GM21528 (cell line): ENCODE data around the gene ARAP2.
"Not testable (repeated sequence)": the region's sequence is repeated elsewhere in the genome, so short reads cannot be mapped to it uniquely, and the experiment has no call there.

Source experiments
- ATAC-seq: cut with Tn5 transposase; IDR thresholded peaks from one replicate; pipeline ENCODE4 v1.9.1; 2021; ENCODE audit warnings: mild to moderate bottlenecking, moderate library complexity; ENCODE audit not compliant: unreplicated experiment, low FRiP score

ARAP2 gene

GRCh38 chr4:36192922-36193321, 51.4 kb downstream of the ARAP2 start:
- no peak for ATAC-seq

DNA sequence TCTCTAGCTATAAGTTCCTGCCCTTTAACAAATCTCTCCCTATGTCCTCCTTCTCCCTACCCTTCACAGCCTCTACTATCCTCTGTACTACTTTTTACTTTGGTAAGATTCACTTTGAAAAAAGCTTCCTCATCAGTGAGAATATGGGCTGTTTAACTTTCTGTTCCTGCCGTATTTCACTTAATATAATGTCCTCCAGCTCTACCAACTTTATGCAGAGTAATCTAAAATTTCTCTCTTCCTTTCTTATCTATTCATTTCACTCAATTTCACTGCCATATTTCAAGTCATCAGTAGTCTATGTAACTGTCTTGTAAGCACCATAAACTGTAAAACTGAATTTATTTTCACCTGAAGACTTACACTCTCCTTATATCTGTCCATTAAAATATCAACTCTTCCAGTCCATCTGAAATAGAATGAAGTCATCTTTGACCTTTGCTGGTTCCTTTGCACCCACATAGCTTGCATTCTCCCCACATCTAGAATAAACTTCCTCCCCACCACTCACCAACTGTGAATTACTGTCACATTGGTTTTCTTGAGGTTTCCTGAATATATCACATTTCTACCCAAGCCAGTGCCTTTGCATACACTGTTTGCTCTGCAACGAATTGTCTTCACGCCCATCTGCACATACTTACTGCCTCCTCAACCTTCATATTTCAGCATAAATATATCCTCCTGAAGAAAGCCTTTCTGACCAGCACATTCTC, 54.6 kb downstream of the ARAP2 start:
- ATAC-seq: peak; percentile 74

GRCh38 chr4:36187723-36188333, 56.5 kb downstream of the ARAP2 start:
- ATAC-seq: no peak

DNA sequence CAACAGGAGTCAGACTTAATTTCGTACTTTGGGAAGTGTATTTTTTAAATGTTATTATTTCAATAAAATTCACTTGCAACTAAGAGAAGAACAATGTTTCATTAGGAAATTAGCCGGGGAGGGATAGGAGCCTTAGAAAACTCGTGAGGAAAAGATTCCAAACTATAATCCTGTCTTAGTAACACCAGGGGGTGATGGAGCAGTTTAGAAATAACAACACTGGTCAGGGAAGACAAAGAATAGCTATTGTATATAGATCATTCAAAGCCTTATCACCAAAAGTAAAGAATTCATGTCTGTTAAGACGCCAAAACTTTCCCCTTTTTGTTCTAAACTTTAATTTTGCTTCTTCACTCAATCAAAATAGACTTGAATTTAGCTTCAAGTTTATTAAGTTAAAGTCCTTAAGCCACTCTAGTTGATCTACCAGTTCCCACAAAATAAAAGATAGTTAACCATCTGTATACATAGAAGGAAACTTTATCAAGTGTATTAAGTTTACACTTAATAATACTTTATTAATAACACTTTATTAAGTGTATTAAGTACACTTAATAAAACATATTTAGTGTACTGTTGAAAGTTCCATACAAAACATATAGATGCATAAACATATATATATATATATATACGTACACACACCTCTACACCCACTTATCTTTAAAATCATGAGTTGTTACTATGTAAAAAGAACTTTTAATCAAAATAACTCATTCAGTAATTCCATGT, 60.5 kb downstream of the ARAP2 start:
- no peak for ATAC-seq

DNA sequence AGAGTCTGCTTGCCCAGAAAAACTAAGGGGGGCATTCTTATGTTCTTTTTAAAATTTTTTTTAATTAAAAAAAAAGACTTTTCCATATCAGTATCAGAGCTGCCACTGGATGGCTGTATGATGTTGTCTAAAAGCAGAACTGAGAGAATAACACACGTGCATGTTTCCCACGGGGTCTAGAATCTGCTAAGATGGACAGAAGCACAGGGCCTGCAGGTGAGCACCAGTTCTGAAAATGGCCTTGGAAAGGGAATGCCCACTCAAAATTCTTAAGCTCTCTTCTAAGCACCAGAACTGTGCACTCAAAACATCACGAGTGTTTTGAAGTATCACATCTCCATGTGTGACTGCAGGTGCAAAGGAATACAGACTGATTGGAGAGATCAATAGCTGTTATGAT, 61.1 kb downstream of the ARAP2 start:
- ATAC-seq: no peak

- ATAC-seq: not testable (repeated sequence)
These were observed 62.0 kb downstream of the ARAP2 start for GRCh38 chr4:36182315-36182714.

GRCh38 chr4:36180206-36180605, 64.1 kb downstream of the ARAP2 start:
- ATAC-seq: no peak

- no peak for ATAC-seq
These were observed 65.8 kb downstream of the ARAP2 start for GRCh38 chr4:36178484-36178883.

DNA sequence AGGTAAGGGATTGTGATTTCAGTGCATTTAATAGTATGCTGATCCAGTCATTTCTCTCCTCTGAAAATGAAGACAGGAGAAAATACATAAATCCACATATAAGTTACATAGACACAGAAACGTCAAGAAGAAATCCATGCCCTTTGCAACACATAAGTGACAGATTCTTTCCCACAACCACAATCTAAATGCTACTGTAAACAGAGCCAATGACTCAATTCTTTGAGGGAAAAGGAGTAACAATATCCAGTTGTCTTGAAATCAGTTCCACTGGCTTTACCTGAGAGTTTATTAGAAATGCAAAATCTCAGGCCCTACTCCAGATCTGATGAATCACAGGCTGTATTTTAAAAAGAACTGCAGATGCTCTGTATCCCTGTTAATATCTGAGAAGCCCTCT, 66.4 kb downstream of the ARAP2 start:
- ATAC-seq: no peak

DNA sequence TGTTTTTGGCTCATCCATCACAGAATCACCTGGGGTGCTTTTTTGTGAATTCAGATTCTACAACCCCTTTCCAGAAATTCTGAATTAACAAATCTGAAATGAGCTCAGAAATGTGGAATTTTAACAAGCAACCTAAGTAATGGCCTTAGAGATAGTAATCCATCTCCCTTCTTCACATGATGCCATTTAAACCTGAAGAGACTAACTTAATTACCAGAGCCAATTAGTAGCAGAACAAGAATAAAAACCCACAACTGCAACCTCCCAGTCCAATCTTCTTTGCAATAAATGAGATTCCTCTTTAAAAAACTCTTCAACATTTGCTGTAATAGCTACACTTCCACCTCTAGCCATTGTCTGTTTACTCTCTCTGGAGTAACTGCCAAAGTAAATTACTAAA, 69.7 kb downstream of the ARAP2 start:
- no peak for ATAC-seq

DNA sequence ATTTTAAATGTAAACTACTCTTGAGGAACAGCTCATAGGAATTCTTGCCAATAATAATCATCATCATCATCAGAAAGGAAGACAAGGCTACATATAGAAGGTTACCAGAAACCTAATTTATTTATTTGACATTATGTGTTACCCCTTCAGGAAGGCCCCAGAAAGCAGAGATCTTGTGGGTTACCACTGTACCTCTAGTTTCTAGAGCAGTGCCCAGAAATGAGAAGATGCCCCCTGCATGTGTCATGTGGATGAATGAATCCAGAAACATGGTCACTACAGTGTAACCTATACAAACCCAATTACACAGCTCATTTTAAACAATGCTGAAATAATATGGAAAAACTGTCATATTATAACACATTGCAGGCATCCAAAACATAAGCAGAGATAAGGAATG, 70.4 kb downstream of the ARAP2 start:
- ATAC-seq: no peak

DNA sequence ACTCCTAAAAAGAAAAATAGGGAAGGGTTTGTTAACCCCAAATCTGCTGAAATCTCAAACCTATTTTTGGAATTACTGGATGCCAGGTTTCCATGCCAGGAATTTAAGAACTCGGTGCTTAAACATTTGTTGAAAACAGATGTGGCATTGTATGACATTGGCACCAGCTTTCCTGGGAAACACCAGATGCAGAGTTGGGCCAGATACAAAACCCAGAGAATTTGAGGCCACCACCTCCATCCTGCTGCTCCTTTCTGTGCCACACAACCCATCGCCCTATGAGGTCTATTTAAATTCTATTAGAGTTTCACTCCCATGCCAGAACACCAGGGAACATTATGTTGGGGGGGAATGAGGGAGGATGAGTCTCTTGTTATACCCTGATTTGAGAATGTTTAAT, 71.7 kb downstream of the ARAP2 start:
- no peak for ATAC-seq

DNA sequence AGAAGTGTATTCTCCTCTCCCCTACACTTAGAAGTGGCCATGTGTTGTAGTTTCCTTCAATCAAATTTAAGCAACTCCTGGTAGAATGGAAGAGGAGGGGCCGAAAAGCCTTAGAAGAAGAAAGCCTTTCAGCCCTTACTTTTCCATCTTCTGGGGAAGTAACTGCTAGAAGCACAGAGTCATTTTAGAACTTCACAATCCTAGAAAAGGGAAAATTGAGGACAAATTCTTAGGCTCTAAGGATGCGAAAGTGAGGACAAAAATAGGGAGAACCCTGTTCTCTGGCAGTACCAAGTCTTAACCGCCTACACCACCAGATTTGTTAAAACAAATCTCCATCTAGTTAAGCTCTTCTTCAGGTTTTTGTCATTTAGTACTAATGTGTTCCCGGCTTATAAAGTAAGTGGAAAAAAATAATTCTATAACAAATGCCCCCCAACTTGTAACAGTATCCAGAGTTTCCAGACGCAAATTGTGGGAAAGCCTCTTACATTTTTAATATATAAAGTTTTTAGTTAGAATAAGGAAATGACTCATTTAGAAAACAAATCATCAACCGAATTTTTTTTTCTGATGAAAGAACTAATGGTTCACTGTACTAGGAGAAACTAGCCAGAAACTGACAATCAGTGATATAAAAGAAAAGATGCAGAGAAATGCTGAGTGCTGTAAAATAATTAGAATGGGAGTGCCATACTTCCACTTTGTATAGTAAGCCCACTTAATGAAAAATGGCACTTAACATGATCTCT, 76.0 kb downstream of the ARAP2 start:
- ATAC-seq: no peak

DNA sequence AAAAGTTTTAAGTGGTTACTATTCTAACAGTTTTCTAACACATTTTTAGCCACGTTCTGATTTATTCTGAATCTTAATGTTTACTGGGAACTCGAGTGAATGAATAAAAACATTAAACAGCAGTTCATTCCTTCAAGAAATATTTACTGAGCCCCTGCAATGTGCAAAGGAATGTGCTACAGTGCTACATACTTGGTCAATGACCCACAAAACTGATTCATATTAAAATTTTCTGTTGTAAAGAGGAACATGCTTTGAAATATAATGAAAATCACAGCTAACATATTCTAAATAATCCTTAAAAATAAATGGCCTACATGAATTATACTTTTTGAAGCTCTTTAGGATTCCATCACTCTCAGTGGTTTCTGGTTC, 78.7 kb downstream of the ARAP2 start:
- ATAC-seq: no peak

- ATAC-seq: no peak
These were observed 79.2 kb downstream of the ARAP2 start for GRCh38 chr4:36164900-36165630.

GRCh38 chr4:36163198-36163597, 81.1 kb downstream of the ARAP2 start:
- peak; percentile 59 for ATAC-seq

DNA sequence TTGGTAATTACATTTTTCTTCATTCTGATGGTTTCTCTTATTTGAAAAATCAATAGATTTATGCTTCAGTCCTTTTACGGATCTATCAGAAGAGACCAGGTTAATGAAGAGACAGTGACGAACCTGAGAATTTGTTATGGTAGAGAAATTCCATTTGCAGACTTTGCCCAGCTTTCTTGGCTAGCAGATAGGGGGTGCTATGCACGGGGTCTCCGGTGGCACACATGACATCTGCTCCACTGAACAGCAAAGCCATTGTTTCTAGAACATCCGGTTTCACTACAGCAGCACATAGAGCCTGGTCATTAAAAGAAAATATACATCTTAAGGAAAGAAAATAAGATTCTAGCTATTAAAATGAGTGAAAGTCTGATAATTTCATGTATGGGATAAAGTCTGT, 85.1 kb downstream of the ARAP2 start:
- ATAC-seq: no peak

GRCh38 chr4:36152735-36153134, 91.6 kb downstream of the ARAP2 start:
- no peak for ATAC-seq

GRCh38 chr4:36142504-36142903, 101.8 kb downstream of the ARAP2 start:
- ATAC-seq: no peak

DNA sequence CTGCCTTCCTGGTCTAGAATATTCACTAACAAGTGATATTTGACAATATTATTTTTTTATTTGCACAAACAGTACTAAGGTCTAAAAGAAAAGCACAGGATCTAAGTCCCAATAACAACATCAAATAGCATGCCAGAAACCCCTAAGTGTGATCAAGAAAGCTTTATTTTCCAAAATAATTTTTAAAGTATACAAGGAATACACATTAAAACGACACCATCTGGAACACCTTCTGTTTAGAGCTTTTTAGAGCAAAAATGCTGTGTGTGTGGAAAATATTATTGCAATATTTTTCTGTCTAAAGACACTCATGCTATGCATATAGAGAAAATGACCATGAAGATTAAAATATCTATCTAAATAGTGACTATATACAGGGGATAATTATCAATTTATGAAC, 103.1 kb downstream of the ARAP2 start:
- ATAC-seq: no peak
